ENCODE data around the gene MOCS1.
A peak's percentile ranks its signal among the peaks of the same experiment; 100 is the strongest.

Gene MOCS1

GRCh38 chr6:39925191-39925930 is 8.9 kb downstream of the MOCS1 start:
- peaks cover 0 to 5% of the 10 kb centered on the region in 2 donors for H3K36me3 Mint-ChIP-seq
- DNase-seq (no peak), ATAC-seq (replicated peaks) (no peak)
- no peak overlapping the region for H3K27ac Mint-ChIP-seq
- no peaks in the 10 kb centered on the region for H3K4me1 Mint-ChIP-seq
- no peak overlapping the region for H3K4me3 Mint-ChIP-seq
- H3K9me3 Mint-ChIP-seq: peaks cover 0 to 5% of the 10 kb centered on the region in 2 donors
- H3K27me3 Mint-ChIP-seq: peaks cover 14 to 24% of the 10 kb centered on the region in 2 donors

GRCh38 chr6:39924283-39924682 is 10.0 kb downstream of the MOCS1 start:
- H3K27ac Mint-ChIP-seq: no peak overlapping the region
- H3K4me3 Mint-ChIP-seq: no peak overlapping the region
- no peak for DNase-seq
- peaks cover 0 to 5% of the 10 kb centered on the region in 2 donors for H3K9me3 Mint-ChIP-seq
- peaks cover 7 to 20% of the 10 kb centered on the region in 2 donors for H3K27me3 Mint-ChIP-seq
- no peaks in the 10 kb centered on the region for H3K4me1 Mint-ChIP-seq
- H3K36me3 Mint-ChIP-seq: peaks cover 0 to 5% of the 10 kb centered on the region in 2 donors
- ATAC-seq (replicated peaks): no peak

- Mint-ChIP-seq H3K4me3 (no peak overlapping the region), H3K36me3 (peaks cover 0 to 5% of the 10 kb centered on the region in 2 donors), H3K4me1 (no peaks in the 10 kb centered on the region), H3K27ac (no peak overlapping the region), H3K9me3 (peaks cover 0 to 5% of the 10 kb centered on the region in 2 donors), H3K27me3 (peaks cover 3 to 20% of the 10 kb centered on the region in 2 donors)
- no peak for ATAC-seq (replicated peaks)
- DNase-seq: no peak
Observed at GRCh38 chr6:39923861-39924260, 10.4 kb downstream of the MOCS1 start.

- peak overlapping the region; percentile 56 for H3K27ac Mint-ChIP-seq
- peaks cover 0 to 19% of the 10 kb centered on the region in 2 donors for H3K27me3 Mint-ChIP-seq
- H3K9me3 Mint-ChIP-seq: peaks cover 0 to 5% of the 10 kb centered on the region in 2 donors
- DNase-seq (no peak), ATAC-seq (replicated peaks) (no peak)
- peaks cover 0 to 5% of the 10 kb centered on the region in 2 donors for H3K36me3 Mint-ChIP-seq
- H3K4me1 Mint-ChIP-seq: no peaks in the 10 kb centered on the region
- no peak overlapping the region for H3K4me3 Mint-ChIP-seq
Observed at GRCh38 chr6:39923394-39923793, 10.9 kb downstream of the MOCS1 start.

GRCh38 chr6:39922821-39923220 is 11.4 kb downstream of the MOCS1 start:
- peaks cover 0 to 19% of the 10 kb centered on the region in 2 donors for H3K27me3 Mint-ChIP-seq
- H3K4me3 Mint-ChIP-seq: no peak overlapping the region
- no peaks in the 10 kb centered on the region for H3K4me1 Mint-ChIP-seq
- no peak overlapping the region for H3K27ac Mint-ChIP-seq
- ATAC-seq (replicated peaks): no peak
- DNase-seq: no peak
- H3K9me3 Mint-ChIP-seq: peaks cover 0 to 5% of the 10 kb centered on the region in 2 donors
- H3K36me3 Mint-ChIP-seq: peaks cover 0 to 5% of the 10 kb centered on the region in 2 donors

GRCh38 chr6:39920157-39920556 is 14.1 kb downstream of the MOCS1 start:
- no peak overlapping the region for H3K27ac Mint-ChIP-seq
- peaks cover 0 to 25% of the 10 kb centered on the region in 2 donors for H3K27me3 Mint-ChIP-seq
- no peak for ATAC-seq (replicated peaks)
- DNase-seq: no peak
- no peaks in the 10 kb centered on the region for H3K9me3 Mint-ChIP-seq
- H3K4me3 Mint-ChIP-seq: no peak overlapping the region
- no peaks in the 10 kb centered on the region for H3K36me3 Mint-ChIP-seq
- no peaks in the 10 kb centered on the region for H3K4me1 Mint-ChIP-seq

GRCh38 chr6:39918831-39919230 is 15.4 kb downstream of the MOCS1 start:
- Mint-ChIP-seq H3K4me1 (no peaks in the 10 kb centered on the region), H3K9me3 (no peaks in the 10 kb centered on the region)

GRCh38 chr6:39917981-39918380 is 16.3 kb downstream of the MOCS1 start:
- Mint-ChIP-seq H3K27ac (no peak overlapping the region), H3K4me3 (no peak overlapping the region), H3K4me1 (no peaks in the 10 kb centered on the region), H3K27me3 (peaks cover 3 to 25% of the 10 kb centered on the region in 2 donors), H3K36me3 (no peaks in the 10 kb centered on the region), H3K9me3 (no peaks in the 10 kb centered on the region)
- ATAC-seq (replicated peaks) (no peak), DNase-seq (no peak)

More at GRCh38 chr6:39918831-39919230, 15.4 kb downstream of the MOCS1 start:
- H3K27me3 Mint-ChIP-seq: peaks cover 3 to 25% of the 10 kb centered on the region in 2 donors
- no peaks in the 10 kb centered on the region for H3K36me3 Mint-ChIP-seq
- ATAC-seq (replicated peaks): no peak
- H3K4me3 Mint-ChIP-seq: no peak overlapping the region
- H3K27ac Mint-ChIP-seq: no peak overlapping the region
- DNase-seq: no peak

GRCh38 chr6:39917329-39917728 is 16.9 kb downstream of the MOCS1 start:
- DNase-seq (no peak), ATAC-seq (replicated peaks) (no peak)
- no peak overlapping the region for H3K27ac Mint-ChIP-seq
- peaks cover 3 to 25% of the 10 kb centered on the region in 2 donors for H3K27me3 Mint-ChIP-seq
- no peaks in the 10 kb centered on the region for H3K9me3 Mint-ChIP-seq
- H3K4me1 Mint-ChIP-seq: no peaks in the 10 kb centered on the region
- no peaks in the 10 kb centered on the region for H3K36me3 Mint-ChIP-seq
- H3K4me3 Mint-ChIP-seq: no peak overlapping the region

GRCh38 chr6:39915866-39916265 is 18.4 kb downstream of the MOCS1 start:
- H3K27me3 Mint-ChIP-seq: peaks cover 3 to 18% of the 10 kb centered on the region in 2 donors
- ATAC-seq (replicated peaks) (no peak), DNase-seq (no peak)
- no peaks in the 10 kb centered on the region for H3K36me3 Mint-ChIP-seq
- H3K4me3 Mint-ChIP-seq: no peak overlapping the region
- no peaks in the 10 kb centered on the region for H3K9me3 Mint-ChIP-seq
- no peaks in the 10 kb centered on the region for H3K4me1 Mint-ChIP-seq
- H3K27ac Mint-ChIP-seq: no peak overlapping the region

GRCh38 chr6:39914239-39914638 is 20.0 kb downstream of the MOCS1 start:
- H3K4me3 Mint-ChIP-seq: no peak overlapping the region
- peaks cover 3 to 11% of the 10 kb centered on the region in 2 donors for H3K27me3 Mint-ChIP-seq
- no peaks in the 10 kb centered on the region for H3K36me3 Mint-ChIP-seq
- H3K9me3 Mint-ChIP-seq: no peaks in the 10 kb centered on the region
- no peaks in the 10 kb centered on the region for H3K4me1 Mint-ChIP-seq
- H3K27ac Mint-ChIP-seq: no peak overlapping the region
- no peak for ATAC-seq (replicated peaks)
- no peak for DNase-seq

- Mint-ChIP-seq H3K9me3 (no peaks in the 10 kb centered on the region), H3K27ac (no peak overlapping the region), H3K4me3 (no peak overlapping the region), H3K4me1 (no peaks in the 10 kb centered on the region), H3K36me3 (no peaks in the 10 kb centered on the region), H3K27me3 (peaks cover 6% of the 10 kb centered on the region in 2 donors)
- ATAC-seq (replicated peaks) (no peak), DNase-seq (no peak)
Observed at GRCh38 chr6:39913391-39913916, 20.8 kb downstream of the MOCS1 start.

- no peaks in the 10 kb centered on the region for H3K4me1 Mint-ChIP-seq
- no peak overlapping the region for H3K4me3 Mint-ChIP-seq
- no peak overlapping the region for H3K27ac Mint-ChIP-seq
- H3K27me3 Mint-ChIP-seq: peaks cover 6% of the 10 kb centered on the region in 2 donors
- H3K36me3 Mint-ChIP-seq: no peaks in the 10 kb centered on the region
- H3K9me3 Mint-ChIP-seq: no peaks in the 10 kb centered on the region
- ATAC-seq (replicated peaks) (no peak), DNase-seq (no peak)
Observed at GRCh38 chr6:39912446-39912845, 21.8 kb downstream of the MOCS1 start.

GRCh38 chr6:39911513-39912125 is 22.6 kb downstream of the MOCS1 start:
- Mint-ChIP-seq H3K9me3 (no peaks in the 10 kb centered on the region), H3K36me3 (no peaks in the 10 kb centered on the region), H3K4me3 (no peak overlapping the region), H3K4me1 (no peaks in the 10 kb centered on the region), H3K27ac (no peak overlapping the region), H3K27me3 (peaks cover 6 to 7% of the 10 kb centered on the region in 2 donors)
- no peak for DNase-seq
- ATAC-seq (replicated peaks): no peak

GRCh38 chr6:39910744-39911143 is 23.5 kb downstream of the MOCS1 start:
- no peaks in the 10 kb centered on the region for H3K9me3 Mint-ChIP-seq
- no peak overlapping the region for H3K27ac Mint-ChIP-seq
- no peak overlapping the region for H3K4me3 Mint-ChIP-seq
- DNase-seq (no peak), ATAC-seq (replicated peaks) (no peak)
- H3K4me1 Mint-ChIP-seq: no peaks in the 10 kb centered on the region
- peaks cover 6 to 9% of the 10 kb centered on the region in 2 donors for H3K27me3 Mint-ChIP-seq
- H3K36me3 Mint-ChIP-seq: no peaks in the 10 kb centered on the region

All from stimulated activated naive B cell treated with anti-CD40 and anti-IgM and Interleukin-4, amounts not matched to agents 10 μg/mL and 1 μg/mL and 100 μg/mL, for 72 hours (primary cell).